ENCODE data around the gene SH3PXD2A. TPM values are rescaled to one million over a fixed set of nuclear protein-coding genes. Genes with fewer than 3 reads are reported as not detected.
"Not testable (repeated sequence)": the region's sequence is repeated elsewhere in the genome, so short reads cannot be mapped to it uniquely, and the experiment has no call there.

SH3PXD2A gene
- total RNA-seq, 4 donors from 2014 or later, result 26.5 to 56.9 (median 33.3) TPM

- H3K27ac ChIP-seq, result no peak overlapping the region
- no peak for DNase-seq
- intact Hi-C loops (cut with DNase I; ENCODE audit: low total_unique reads) (no loop called here), in situ Hi-C loops (cut with MboI; ENCODE audit: low pct_ligation_motif_present in 1 of 4, low pct_unique_long_range_greater_than_20kb in 1 of 4, low sequenced_read_pairs in 3 of 4) (no loop called here)
- WGBS, 2 donors (ENCODE audit: low coverage in 1 of 2), result 89% methylated on average over 7 of the region's 7 CpGs; no CpG with 5 or more reads in 1 of the 2 donors
- peaks cover 48 to 83% (median 68%) of the 10 kb centered on the region in 4 donors for H3K4me1 ChIP-seq
- no peak overlapping the region for H3K4me3 ChIP-seq
- no peaks in the 10 kb centered on the region for H3K36me3 ChIP-seq
- TF ChIP-seq POLR2AphosphoS5 (IDR thresholded peaks at IDR 0.05) (no peak), POLR2A (IDR thresholded peaks at IDR 0.05) (no peak), EP300 (IDR thresholded peaks at IDR 0.05; ENCODE audit: low read depth) (no peak)
- TF ChIP-seq, protein P1, sequence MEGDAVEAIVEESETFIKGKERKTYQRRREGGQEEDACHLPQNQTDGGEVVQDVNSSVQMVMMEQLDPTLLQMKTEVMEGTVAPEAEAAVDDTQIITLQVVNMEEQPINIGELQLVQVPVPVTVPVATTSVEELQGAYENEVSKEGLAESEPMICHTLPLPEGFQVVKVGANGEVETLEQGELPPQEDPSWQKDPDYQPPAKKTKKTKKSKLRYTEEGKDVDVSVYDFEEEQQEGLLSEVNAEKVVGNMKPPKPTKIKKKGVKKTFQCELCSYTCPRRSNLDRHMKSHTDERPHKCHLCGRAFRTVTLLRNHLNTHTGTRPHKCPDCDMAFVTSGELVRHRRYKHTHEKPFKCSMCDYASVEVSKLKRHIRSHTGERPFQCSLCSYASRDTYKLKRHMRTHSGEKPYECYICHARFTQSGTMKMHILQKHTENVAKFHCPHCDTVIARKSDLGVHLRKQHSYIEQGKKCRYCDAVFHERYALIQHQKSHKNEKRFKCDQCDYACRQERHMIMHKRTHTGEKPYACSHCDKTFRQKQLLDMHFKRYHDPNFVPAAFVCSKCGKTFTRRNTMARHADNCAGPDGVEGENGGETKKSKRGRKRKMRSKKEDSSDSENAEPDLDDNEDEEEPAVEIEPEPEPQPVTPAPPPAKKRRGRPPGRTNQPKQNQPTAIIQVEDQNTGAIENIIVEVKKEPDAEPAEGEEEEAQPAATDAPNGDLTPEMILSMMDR (IDR thresholded peaks at IDR 0.05), result no peak
- H3K27me3 ChIP-seq, result no peaks in the 10 kb centered on the region
- H3K9me3 ChIP-seq, result no peaks in the 10 kb centered on the region
These were observed 8.0 kb downstream of the SH3PXD2A start for GRCh38 chr10:103847346-103847745.

DNA sequence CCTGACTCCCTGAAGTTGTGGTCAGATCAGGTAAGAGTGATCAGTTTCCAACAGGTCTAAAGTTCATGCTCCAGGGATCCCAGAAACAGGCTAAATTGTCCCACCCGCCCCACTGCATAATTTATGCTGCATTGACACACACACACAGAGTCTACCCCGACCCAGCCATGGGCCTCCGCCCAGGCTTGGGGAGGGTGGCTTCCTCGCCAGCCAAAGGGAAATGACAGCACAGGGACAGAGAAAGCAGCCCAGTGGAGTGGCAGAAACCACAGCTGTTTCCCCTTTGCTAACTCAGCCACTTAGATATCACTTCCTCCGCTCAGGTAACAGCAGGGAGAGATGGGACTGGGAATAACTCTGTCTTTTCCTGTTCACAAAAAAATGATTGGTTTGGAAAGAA lies 9.4 kb downstream of the SH3PXD2A start:
- DNase-seq, result peak; percentile 57
- H3K27ac ChIP-seq, result peak overlapping the region; percentile 2 to 54 (median 39)

DNA sequence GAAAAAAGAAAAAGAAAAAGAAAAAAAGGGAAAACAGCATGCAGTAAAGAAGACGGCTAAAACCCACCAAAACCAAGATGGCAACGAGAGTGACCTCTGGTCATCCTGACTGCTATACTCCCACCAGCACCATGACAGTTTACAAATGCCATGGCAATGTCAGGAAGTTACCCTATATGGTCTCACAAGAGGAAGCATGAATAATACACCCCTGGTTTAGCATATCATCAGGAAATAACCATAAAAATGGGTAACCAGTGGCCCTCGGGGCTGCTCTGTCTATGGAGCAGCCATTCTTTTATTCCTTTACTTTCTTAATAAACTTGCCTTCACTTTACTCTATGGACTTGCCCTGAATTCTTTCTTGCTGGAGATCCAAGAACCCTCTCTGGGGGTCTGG lies 10.0 kb downstream of the SH3PXD2A start:
- H3K4me3 ChIP-seq; DNase-seq; H3K9me3 ChIP-seq; intact Hi-C loops (cut with DNase I; ENCODE audit: low total_unique reads); H3K27me3 ChIP-seq; H3K36me3 ChIP-seq; in situ Hi-C loops (cut with MboI; ENCODE audit: low pct_ligation_motif_present in 1 of 4, low pct_unique_long_range_greater_than_20kb in 1 of 4, low sequenced_read_pairs in 3 of 4): not testable (repeated sequence)
- Histone ChIP-seq H3K27ac (peak overlapping the region; percentile 2 to 54 (median 39)), H3K4me1 (peaks cover 35 to 75% (median 57%) of the 10 kb centered on the region in 4 donors)
- 73 to 76% methylated on average over 3 of the region's 3 CpGs for WGBS, 2 donors (ENCODE audit: low coverage in 1 of 2)

More for the DNA sequence above, 9.4 kb downstream of the SH3PXD2A start:
- Histone ChIP-seq H3K4me3 (no peak overlapping the region), H3K27me3 (no peaks in the 10 kb centered on the region), H3K4me1 (peaks cover 36 to 75% (median 59%) of the 10 kb centered on the region in 4 donors), H3K36me3 (no peaks in the 10 kb centered on the region), H3K9me3 (no peaks in the 10 kb centered on the region)
- intact Hi-C loops (cut with DNase I; ENCODE audit: low total_unique reads), result no loop called here
- TF ChIP-seq POLR2A (IDR thresholded peaks at IDR 0.05), result no peak
- TF ChIP-seq, protein P1 (IDR thresholded peaks at IDR 0.05), result no peak
- TF ChIP-seq POLR2AphosphoS5 (IDR thresholded peaks at IDR 0.05), result no peak
- no peak for TF ChIP-seq EP300 (IDR thresholded peaks at IDR 0.05; ENCODE audit: low read depth)
- in situ Hi-C loops (cut with MboI; ENCODE audit: low pct_ligation_motif_present in 1 of 4, low pct_unique_long_range_greater_than_20kb in 1 of 4, low sequenced_read_pairs in 3 of 4), result no loop called here
- 21 to 50% methylated on average over 2 to 5 of the region's 5 CpGs for WGBS, 2 donors (ENCODE audit: low coverage in 1 of 2)

DNA sequence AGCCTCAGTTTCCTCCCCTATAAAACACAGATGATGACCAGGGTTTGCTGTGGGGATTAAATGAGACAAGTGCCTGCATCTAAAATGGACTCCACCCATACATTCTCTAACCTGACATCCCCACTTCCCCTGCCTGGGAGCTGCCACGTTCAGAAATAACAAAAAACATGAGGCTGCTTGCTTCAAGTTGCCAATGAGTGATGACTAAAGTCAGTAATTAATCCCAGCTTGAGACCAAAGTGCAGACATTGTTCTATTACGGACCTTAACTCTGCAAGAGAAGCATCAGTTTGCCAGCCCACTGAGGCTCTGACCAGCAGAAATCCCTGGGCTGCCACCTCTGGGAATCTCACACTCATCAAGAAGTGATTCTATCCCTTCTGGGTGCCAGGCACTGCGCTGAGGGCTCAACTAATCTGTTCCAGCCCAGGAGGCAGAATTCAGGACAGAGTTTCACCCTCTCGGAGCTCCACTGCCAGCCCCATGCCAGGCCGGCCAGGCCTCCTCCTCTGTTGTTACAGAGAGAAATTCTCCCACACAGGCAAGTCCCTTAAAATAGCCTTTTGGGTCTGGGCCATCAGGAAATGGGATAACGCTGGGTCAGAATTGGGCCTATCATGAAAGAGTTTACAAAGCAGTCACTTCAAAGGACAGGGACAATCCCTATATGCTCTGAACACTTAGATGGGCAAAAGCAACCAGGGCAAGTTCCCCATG lies 11.4 kb downstream of the SH3PXD2A start:
- H3K4me1 ChIP-seq, result peaks cover 33 to 75% (median 57%) of the 10 kb centered on the region in 4 donors
- H3K27me3 ChIP-seq, result no peaks in the 10 kb centered on the region
- no peaks in the 10 kb centered on the region for H3K9me3 ChIP-seq
- 40 to 83% methylated on average over 1 to 6 of the region's 6 CpGs for WGBS, 2 donors (ENCODE audit: low coverage in 1 of 2)
- no peak for DNase-seq
- H3K36me3 ChIP-seq, result no peaks in the 10 kb centered on the region
- intact Hi-C loops (cut with DNase I; ENCODE audit: low total_unique reads) (no loop called here), in situ Hi-C loops (cut with MboI; ENCODE audit: low pct_ligation_motif_present in 1 of 4, low pct_unique_long_range_greater_than_20kb in 1 of 4, low sequenced_read_pairs in 3 of 4) (no loop called here)
- TF ChIP-seq POLR2AphosphoS5 (IDR thresholded peaks at IDR 0.05) (no peak), POLR2A (IDR thresholded peaks at IDR 0.05) (no peak), EP300 (IDR thresholded peaks at IDR 0.05; ENCODE audit: low read depth) (no peak)
- TF ChIP-seq, protein P1 (IDR thresholded peaks at IDR 0.05), result no peak
- H3K4me3 ChIP-seq, result no peak overlapping the region
- H3K27ac ChIP-seq, result peak overlapping the region; percentile 42 to 63 (median 54)
